Activated B cell treated with CpG ODN at 0.5 μM for 24 hours (primary cell): ENCODE measurements around the gene RNU6-1. TPM values are rescaled to one million over a fixed set of nuclear protein-coding genes. Genes with fewer than 3 reads are reported as not detected.

ENCODE experiments used
- ATAC-seq: fragments of 200-7000 bp; cut with Tn5 transposase; one replicate; pipeline ENCODE4 v1.10.0; 2021; ENCODE audit warnings: low read depth, mild to moderate bottlenecking, moderate library complexity
- CTCF ChIA-PET: fragments of 350-600 bp; sonication (Branson Sonifier 250); formaldehyde crosslinking; loops from one replicate; lab custom pipeline; 2021; ENCODE audit warnings: antibody characterized with exemption; lab: Charles Lee
- POLR2A ChIA-PET: fragments of 350-600 bp; sonication (Branson Sonifier 250); formaldehyde crosslinking; loops from one replicate; lab custom pipeline; 2021; ENCODE audit warnings: antibody characterized with exemption; lab: Charles Lee
- DNase-seq: peaks from one replicate; pipeline ENCODE4 v3.0.0; 2022
- H3K27ac Mint-ChIP-seq: one replicate; pipeline ENCODE4 v1.8.0; 2020; ENCODE audit warnings: mixed read lengths
- H3K27me3 Mint-ChIP-seq: one replicate; pipeline ENCODE4 v1.8.0; 2021; ENCODE audit warnings: mixed read lengths
- H3K36me3 Mint-ChIP-seq: one replicate; pipeline ENCODE4 v1.8.0; 2021; ENCODE audit warnings: low read depth, mixed read lengths
- H3K4me1 Mint-ChIP-seq: one replicate; pipeline ENCODE4 v1.8.0; 2021; ENCODE audit warnings: mixed read lengths
- H3K4me3 Mint-ChIP-seq: one replicate; pipeline ENCODE4 v1.8.0; 2020; ENCODE audit warnings: mild to moderate bottlenecking, mixed read lengths
- H3K9me3 Mint-ChIP-seq: one replicate; pipeline ENCODE4 v1.8.0; 2020; ENCODE audit warnings: mixed read lengths
- CTCF ChIP-seq: fragments of 200-600 bp; IDR thresholded peaks from one replicate; pipeline ENCODE4 v1.8.0; 2022; ENCODE audit warnings: antibody characterized with exemption, mild to moderate bottlenecking
- intact Hi-C: fragments of 100-400 bp; cut with micrococcal nuclease; formaldehyde crosslinking; loops from one replicate; pipeline ENCODE4 v1.15.1; 2024
- total RNA-seq: library from RNA; stranded (reverse); gene quantifications from 2 replicates; pipeline ENCODE4 v1.2.3, GENCODE V29; 2022

The RNU6-1 gene
- total RNA-seq, 1 donor from 2014 or later: not detected

DNA sequence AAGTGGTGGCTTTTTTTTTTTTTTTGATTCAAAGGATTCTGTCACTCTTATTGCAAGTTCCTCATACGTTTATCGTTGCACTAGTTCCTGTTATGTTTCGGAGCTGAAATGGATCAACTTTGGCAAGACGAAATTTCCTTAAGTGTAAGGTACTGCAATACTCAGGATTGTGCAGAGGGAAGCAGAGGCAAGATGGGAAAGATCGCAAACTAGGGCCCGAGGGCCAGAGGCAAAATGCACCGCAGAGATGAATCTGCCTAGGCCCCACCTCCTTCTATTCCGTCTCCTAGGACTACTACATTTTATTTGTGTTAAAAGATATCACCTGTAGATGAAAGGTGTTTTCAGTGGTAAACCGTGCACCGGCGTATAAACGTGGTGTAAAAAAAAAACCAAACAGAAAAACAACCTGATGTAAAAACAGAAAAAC lies 331 bp downstream of the RNU6-1 start:
- Mint-ChIP-seq H3K4me3 (peak overlapping the region; percentile 95), H3K36me3 (peaks cover 10% of the 10 kb centered on the region), H3K4me1 (peaks cover 45% of the 10 kb centered on the region), H3K9me3 (no peaks in the 10 kb centered on the region), H3K27ac (peak overlapping the region; percentile 93), H3K27me3 (peaks cover 17% of the 10 kb centered on the region)
- ATAC-seq: peak; percentile 31
- no peak for TF ChIP-seq CTCF
- intact Hi-C loops: loop anchor here (1.0 to 10.0 kb wide), 6 partner anchors 55 to 1335 kb away; partner anchors contain the start of genes AAGAB, IQCH, RPL4 and SMAD3
- ChIA-PET POLR2A (interaction anchor here (0.6 to 1.3 kb wide), 8 partner anchors 16 to 974 kb away, joined by 3 to 7 read pairs (median 4); partner anchors contain the start of gene MAP2K5), CTCF (interaction anchor here (5.3 kb wide), 1 partner anchor 56 kb away, joined by 56 read pairs; no protein-coding TSS in a partner anchor)
- peak; percentile 40 for DNase-seq

GRCh38 chr15:67838789-67839332 lies 984 bp downstream of the RNU6-1 start:
- Mint-ChIP-seq H3K27me3 (peaks cover 21% of the 10 kb centered on the region), H3K27ac (peak overlapping the region; percentile 93), H3K4me3 (peak overlapping the region; percentile 95), H3K9me3 (no peaks in the 10 kb centered on the region), H3K36me3 (peaks cover 10% of the 10 kb centered on the region), H3K4me1 (peaks cover 52% of the 10 kb centered on the region)
- ChIA-PET POLR2A (interaction anchor here (0.7 to 1.2 kb wide), 5 partner anchors 54 to 746 kb away, joined by 3 to 7 read pairs (median 4); partner anchors contain the start of gene MAP2K5), CTCF (interaction anchor here (5.3 kb wide), 1 partner anchor 55 kb away, joined by 56 read pairs; no protein-coding TSS in a partner anchor)
- DNase-seq (no peak), ATAC-seq (no peak)
- intact Hi-C loops: loop anchor here (1.0 to 10.0 kb wide), 6 partner anchors 55 to 1334 kb away; partner anchors contain the start of genes AAGAB, IQCH, RPL4 and SMAD3
- TF ChIP-seq CTCF: no peak

DNA sequence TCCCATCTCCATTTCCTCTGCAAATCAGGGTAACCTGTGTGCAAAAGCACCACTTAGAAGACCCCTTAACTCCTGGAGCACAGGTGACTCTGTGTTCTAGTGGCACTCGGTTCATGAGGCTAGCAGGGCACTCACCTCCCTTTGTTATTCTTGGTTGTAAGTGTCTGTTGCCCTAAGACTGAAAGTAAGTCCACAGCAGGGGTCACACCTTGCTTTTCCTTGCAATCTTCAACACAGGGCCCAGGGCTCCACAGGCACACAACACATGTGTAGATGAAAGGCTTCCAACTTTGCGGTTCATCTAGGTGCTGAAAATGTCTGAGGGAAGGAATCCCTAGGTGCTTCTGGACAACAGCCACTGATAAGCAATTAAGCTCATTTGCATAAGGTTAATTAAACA lies 2.9 kb downstream of the RNU6-1 start:
- POLR2A ChIA-PET: interaction anchor here (1.5 kb wide), 1 partner anchor 441 kb away, joined by 3 read pairs; the partner anchor contains the start of gene FEM1B

GRCh38 chr15:67836477-67836876 lies 3.4 kb downstream of the RNU6-1 start:
- TF ChIP-seq CTCF: peak; percentile 93
- Mint-ChIP-seq H3K9me3 (no peaks in the 10 kb centered on the region), H3K4me3 (peak overlapping the region; percentile 79), H3K27me3 (peaks cover 40% of the 10 kb centered on the region), H3K36me3 (peaks cover 10% of the 10 kb centered on the region), H3K27ac (peak overlapping the region; percentile 35), H3K4me1 (peaks cover 62% of the 10 kb centered on the region)
- intact Hi-C loops: loop anchor here (1.0 to 10.0 kb wide), 7 partner anchors 335 to 1332 kb away; partner anchors contain the start of genes RPL4, SMAD3 and ZWILCH
- ChIA-PET POLR2A (interaction anchor here (0.7 to 1.7 kb wide), 5 partner anchors 53 to 890 kb away, joined by 3 to 12 read pairs (median 3); partner anchors contain the start of gene FEM1B), CTCF (interaction anchor here (1.0 to 5.3 kb wide), 10 partner anchors 12 to 890 kb away, joined by 3 to 56 read pairs (median 6); partner anchors contain the start of gene SKOR1)
- DNase-seq (peak; percentile 40), ATAC-seq (no peak)

More for the DNA sequence above, 2.9 kb downstream of the RNU6-1 start:
- intact Hi-C loops: loop anchor here (1.0 to 10.0 kb wide), 7 partner anchors 336 to 1332 kb away; partner anchors contain the start of genes RPL4, SMAD3 and ZWILCH
- H3K27me3 Mint-ChIP-seq: peaks cover 36% of the 10 kb centered on the region
- H3K4me1 Mint-ChIP-seq: peaks cover 64% of the 10 kb centered on the region
- H3K9me3 Mint-ChIP-seq: no peaks in the 10 kb centered on the region
- CTCF ChIA-PET: interaction anchor here (1.3 to 5.3 kb wide), 7 partner anchors 13 to 380 kb away, joined by 3 to 56 read pairs (median 6); no protein-coding TSS in a partner anchor
- no peak overlapping the region for H3K4me3 Mint-ChIP-seq
- peaks cover 10% of the 10 kb centered on the region for H3K36me3 Mint-ChIP-seq
- DNase-seq (no peak), ATAC-seq (no peak)
- peak overlapping the region; percentile 35 for H3K27ac Mint-ChIP-seq
- TF ChIP-seq CTCF: no peak
